WTC11 (cell line): ENCODE measurements around the gene CD59. TPM values are rescaled to one million over a fixed set of nuclear protein-coding genes. Genes with fewer than 3 reads are reported as not detected.

Source experiments
- ATAC-seq: fragments of 200-7000 bp; cut with Tn5 transposase; 2 replicates; pipeline ENCODE4 v1.10.0; 2021; ENCODE audit warnings: mild to moderate bottlenecking, moderate library complexity
- CTCF ChIA-PET: fragments of 300-600 bp; sonication (Branson Sonifier 250); formaldehyde crosslinking; loops from one replicate; lab custom pipeline; 2021; ENCODE audit warnings: antibody characterized with exemption; lab: Charles Lee
- POLR2A ChIA-PET: fragments of 350-600 bp; sonication (Branson Sonifier 250); formaldehyde crosslinking; loops from one replicate; lab custom pipeline; 2021; ENCODE audit warnings: antibody characterized with exemption; lab: Charles Lee
- DNase-seq: peaks from one replicate; pipeline ENCODE4 v3.0.0; 2021; ENCODE audit warnings: low spot score
- H3K27ac Mint-ChIP-seq: 2 replicates; pipeline ENCODE4 v1.8.0; 2021; ENCODE audit warnings: mixed read lengths
- H3K27me3 Mint-ChIP-seq: 2 replicates; pipeline ENCODE4 v1.8.0; 2021; ENCODE audit warnings: low read depth, mild to moderate bottlenecking, moderate library complexity, mixed read lengths
- H3K36me3 Mint-ChIP-seq: 2 replicates; pipeline ENCODE4 v1.8.0; 2021; ENCODE audit warnings: mixed read lengths
- H3K4me1 Mint-ChIP-seq: 2 replicates; pipeline ENCODE4 v1.8.0; 2022; ENCODE audit warnings: mixed read lengths
- H3K4me3 Mint-ChIP-seq: 2 replicates; pipeline ENCODE4 v1.8.0; 2021; ENCODE audit warnings: mild to moderate bottlenecking, moderate library complexity, mixed read lengths
- H3K9me3 Mint-ChIP-seq: 2 replicates; pipeline ENCODE4 v1.8.0; 2021; ENCODE audit warnings: mixed read lengths
- AFF4 ChIP-seq: sonication (generic); formaldehyde crosslinking; IDR thresholded peaks from 2 replicates; pipeline ENCODE4 v1.8.1; 2023; ENCODE audit warnings: mild to moderate bottlenecking, missing genetic modification reagents, borderline replicate concordance
- ARID4B ChIP-seq: sonication (generic); formaldehyde crosslinking; IDR thresholded peaks from 2 replicates; pipeline ENCODE4 v1.8.0; 2023; ENCODE audit warnings: missing genetic modification reagents, mild to moderate bottlenecking, borderline replicate concordance
- CDX4 ChIP-seq: fragments of 250-450 bp; sonication (Bioruptor Pico); IDR thresholded peaks from 2 replicates; pipeline ENCODE4 v1.9.0; 2021; ENCODE audit warnings: moderate library complexity, mild to moderate bottlenecking, inconsistent platforms, borderline replicate concordance
- CTCF ChIP-seq: fragments of 200-600 bp; IDR thresholded peaks from 2 replicates; pipeline ENCODE4 v1.8.0; 2022; ENCODE audit warnings: antibody characterized with exemption
- ELF4 ChIP-seq: sonication (generic); formaldehyde crosslinking; IDR thresholded peaks from 2 replicates; pipeline ENCODE4 v1.8.1; 2022; ENCODE audit warnings: low read depth, mild to moderate bottlenecking, moderate library complexity, missing genetic modification reagents
- ESRRA ChIP-seq: sonication (generic); formaldehyde crosslinking; IDR thresholded peaks from 2 replicates; pipeline ENCODE4 v1.8.1; 2022; ENCODE audit warnings: mild to moderate bottlenecking, missing genetic modification reagents, borderline replicate concordance
- FOXJ3 ChIP-seq: sonication (generic); formaldehyde crosslinking; IDR thresholded peaks from 2 replicates; pipeline ENCODE4 v1.9.0; 2021; ENCODE audit warnings: missing genetic modification reagents, mild to moderate bottlenecking, borderline replicate concordance
- IRF2 ChIP-seq: sonication (generic); formaldehyde crosslinking; IDR thresholded peaks from 2 replicates; pipeline ENCODE4 v1.8.0; 2022; ENCODE audit warnings: low read depth, missing genetic modification reagents, borderline replicate concordance
- JAZF1 ChIP-seq: fragments of 250-450 bp; sonication (Bioruptor Pico); IDR thresholded peaks from 2 replicates; pipeline ENCODE4 v1.9.0; 2021; ENCODE audit warnings: moderate library complexity, mild to moderate bottlenecking, inconsistent platforms
- OVOL2 ChIP-seq: fragments of 250-450 bp; sonication (Bioruptor Pico); IDR thresholded peaks from 2 replicates; pipeline ENCODE4 v1.9.0; 2021; ENCODE audit warnings: mild to moderate bottlenecking, borderline replicate concordance
- SMAD3 ChIP-seq: sonication (generic); formaldehyde crosslinking; IDR thresholded peaks from 2 replicates; pipeline ENCODE4 v1.8.0; 2022; ENCODE audit warnings: missing genetic modification reagents, mild to moderate bottlenecking, borderline replicate concordance
- TEAD1 ChIP-seq: sonication (generic); formaldehyde crosslinking; IDR thresholded peaks from 2 replicates; pipeline ENCODE4 v1.8.0; 2022; ENCODE audit warnings: mild to moderate bottlenecking, missing genetic modification reagents
- ZNF317 ChIP-seq: sonication (generic); formaldehyde crosslinking; IDR thresholded peaks from 2 replicates; pipeline ENCODE4 v1.8.1; 2023; ENCODE audit warnings: low read depth, mild to moderate bottlenecking, moderate library complexity, missing genetic modification reagents, borderline replicate concordance
- ZNF423 ChIP-seq: fragments of 250-450 bp; sonication (Bioruptor Pico); IDR thresholded peaks from 2 replicates; pipeline ENCODE4 v2.1.2; 2022; ENCODE audit warnings: mild to moderate bottlenecking, moderate library complexity
- ZNF671 ChIP-seq: fragments of 250-450 bp; sonication (Bioruptor Pico); IDR thresholded peaks from 2 replicates; pipeline ENCODE4 v1.8.0; 2021; ENCODE audit warnings: mild to moderate bottlenecking
- ZSCAN18 ChIP-seq: fragments of 250-450 bp; sonication (Bioruptor Pico); IDR thresholded peaks from 2 replicates; pipeline ENCODE4 v2.1.2; 2022; ENCODE audit warnings: mild to moderate bottlenecking, moderate library complexity
- total RNA-seq: library from RNA; stranded (reverse); gene quantifications from 3 replicates; pipeline ENCODE4 v1.2.3, GENCODE V29; 2021

CD59 gene
- total RNA-seq, 1 experiment from 2014 or later = 65.8 TPM

GRCh38 chr11:33684003-33684706 lies 52.1 kb downstream of the CD59 start:
- 0 out of 2 replicates have a peak overlapping the region, but pooled peaks have one; percentile 0 for H3K27ac Mint-ChIP-seq
- H3K4me1 Mint-ChIP-seq = peaks cover 31% of the 10 kb centered on the region

GRCh38 chr11:33682446-33682845 lies 53.8 kb downstream of the CD59 start:
- peaks cover 7% of the 10 kb centered on the region for H3K36me3 Mint-ChIP-seq
- no peak overlapping the region for H3K4me3 Mint-ChIP-seq
- H3K9me3 Mint-ChIP-seq = peaks cover 9% of the 10 kb centered on the region
- peaks cover 5% of the 10 kb centered on the region; the same call in 1 of the 2 replicates for H3K27me3 Mint-ChIP-seq
- DNase-seq (no peak), ATAC-seq (peak; percentile 76)
- CTCF ChIA-PET = interaction anchor here (0.6 to 6.4 kb wide), 12 partner anchors 9 to 319 kb away, joined by 3 to 36 read pairs (median 4); partner anchors contain the start of gene CD59
- no peak overlapping the region for H3K27ac Mint-ChIP-seq
- POLR2A ChIA-PET = no interaction called here
- TF ChIP-seq ZNF671 (CRISPR knock-in tag) (no peak), AFF4 (CRISPR knock-in tag) (no peak), IRF2 (CRISPR knock-in tag) (no peak), FOXJ3 (CRISPR knock-in tag) (no peak)
- TF ChIP-seq, all 79 proteins: peak for 0
- peaks cover 29% of the 10 kb centered on the region for H3K4me1 Mint-ChIP-seq

More at GRCh38 chr11:33684003-33684706, 52.1 kb downstream of the CD59 start:
- DNase-seq (no peak), ATAC-seq (peak; percentile 46)
- peaks cover 5% of the 10 kb centered on the region; the same call in 1 of the 2 replicates for H3K27me3 Mint-ChIP-seq
- no peaks in the 10 kb centered on the region for H3K9me3 Mint-ChIP-seq
- POLR2A ChIA-PET = no interaction called here
- no peaks in the 10 kb centered on the region for H3K36me3 Mint-ChIP-seq
- CTCF ChIA-PET = interaction anchor here (1.2 to 6.4 kb wide), 6 partner anchors 58 to 321 kb away, joined by 3 to 36 read pairs (median 4); partner anchors contain the start of gene KIAA1549L
- TF ChIP-seq ARID4B (CRISPR knock-in tag) = no peak
- TF ChIP-seq SMAD3 (CRISPR knock-in tag) = no peak
- H3K4me3 Mint-ChIP-seq = no peak overlapping the region

- Mint-ChIP-seq H3K4me3 (no peak overlapping the region), H3K27ac (no peak overlapping the region), H3K27me3 (peaks cover 5% of the 10 kb centered on the region; the same call in 1 of the 2 replicates), H3K9me3 (peaks cover 13% of the 10 kb centered on the region), H3K36me3 (peaks cover 10% of the 10 kb centered on the region), H3K4me1 (peaks cover 29% of the 10 kb centered on the region)
- CTCF ChIA-PET = interaction anchor here (0.6 to 6.4 kb wide), 12 partner anchors 9 to 319 kb away, joined by 3 to 36 read pairs (median 4); partner anchors contain the start of gene CD59
- no peak for DNase-seq
- no peak for ATAC-seq
- POLR2A ChIA-PET = no interaction called here
- TF ChIP-seq OVOL2 (CRISPR knock-in tag) (no peak), ESRRA (no peak), SMAD3 (CRISPR knock-in tag) (no peak), JAZF1 (CRISPR knock-in tag) (no peak), ZNF317 (CRISPR knock-in tag) (no peak), TEAD1 (CRISPR knock-in tag) (no peak), CTCF (no peak), CDX4 (CRISPR knock-in tag) (no peak), ZSCAN18 (no peak), ELF4 (no peak), ZNF423 (no peak)
These were observed 54.2 kb downstream of the CD59 start for GRCh38 chr11:33682019-33682418.
